Islet precursor cell (in vitro differentiated cells): ENCODE data around the gene TCEA2.

Experiments
- DNase-seq: peaks from one replicate; pipeline ENCODE4 v3.0.0-alpha.2; 2018

TCEA2 gene

GRCh38 chr20:64099086-64099786, 36.2 kb downstream of the TCEA2 start:
- no peak for DNase-seq

DNA sequence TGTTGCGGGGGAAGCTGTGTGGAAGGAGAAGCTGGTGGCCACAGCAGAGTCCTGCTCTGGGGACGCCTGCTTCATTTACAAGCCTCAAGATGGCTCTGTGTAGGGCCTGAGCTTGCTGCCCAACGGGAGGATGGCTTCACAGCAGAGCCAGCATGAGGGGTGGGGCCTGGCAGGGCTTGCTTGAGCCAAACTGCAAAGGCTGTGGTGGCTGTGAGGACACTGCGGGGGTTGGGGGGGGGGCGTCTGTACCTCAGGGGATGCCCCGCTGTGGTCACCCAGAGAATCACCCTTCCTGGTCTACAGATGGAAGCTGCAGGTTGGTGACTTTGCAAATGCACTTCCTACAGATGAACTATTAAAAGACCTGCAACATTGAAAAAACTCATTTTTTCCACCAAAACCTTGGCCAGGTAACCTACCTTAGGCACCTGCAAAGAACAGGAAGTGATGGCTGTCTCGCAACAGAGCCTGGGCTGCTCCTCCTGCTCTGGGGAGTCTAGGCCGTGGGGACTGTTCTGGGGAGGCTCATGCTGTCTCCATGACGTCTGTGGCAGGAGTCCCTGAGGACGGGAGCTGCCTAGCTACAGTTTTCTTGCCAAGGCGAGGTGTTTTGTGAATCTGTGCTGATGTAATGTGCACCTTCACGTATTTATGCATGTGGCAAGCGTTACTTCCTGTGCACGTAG, 37.0 kb downstream of the TCEA2 start:
- no peak for DNase-seq

DNA sequence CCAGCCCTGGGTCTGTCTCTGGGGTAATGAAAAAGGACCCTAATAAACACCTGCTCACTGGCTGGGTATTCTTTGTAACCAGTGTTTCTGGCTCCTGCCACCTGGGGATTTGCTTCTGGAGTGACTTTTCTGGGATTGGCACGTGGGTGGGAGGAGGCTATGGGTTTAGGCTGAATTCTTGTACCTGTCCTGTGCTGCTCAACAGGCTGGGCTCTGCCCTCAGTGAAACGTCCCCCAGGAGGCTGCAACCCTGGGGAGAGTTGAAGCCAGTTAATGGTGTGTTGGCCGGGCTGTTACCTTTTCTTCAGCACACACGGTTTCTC, 37.5 kb downstream of the TCEA2 start:
- no peak for DNase-seq

GRCh38 chr20:64100946-64101688, 38.1 kb downstream of the TCEA2 start:
- DNase-seq = no peak

- no peak for DNase-seq
These were observed 39.0 kb downstream of the TCEA2 start for GRCh38 chr20:64101731-64102621.

- DNase-seq = peak; percentile 72
These were observed 39.8 kb downstream of the TCEA2 start for GRCh38 chr20:64102647-64103354.

DNA sequence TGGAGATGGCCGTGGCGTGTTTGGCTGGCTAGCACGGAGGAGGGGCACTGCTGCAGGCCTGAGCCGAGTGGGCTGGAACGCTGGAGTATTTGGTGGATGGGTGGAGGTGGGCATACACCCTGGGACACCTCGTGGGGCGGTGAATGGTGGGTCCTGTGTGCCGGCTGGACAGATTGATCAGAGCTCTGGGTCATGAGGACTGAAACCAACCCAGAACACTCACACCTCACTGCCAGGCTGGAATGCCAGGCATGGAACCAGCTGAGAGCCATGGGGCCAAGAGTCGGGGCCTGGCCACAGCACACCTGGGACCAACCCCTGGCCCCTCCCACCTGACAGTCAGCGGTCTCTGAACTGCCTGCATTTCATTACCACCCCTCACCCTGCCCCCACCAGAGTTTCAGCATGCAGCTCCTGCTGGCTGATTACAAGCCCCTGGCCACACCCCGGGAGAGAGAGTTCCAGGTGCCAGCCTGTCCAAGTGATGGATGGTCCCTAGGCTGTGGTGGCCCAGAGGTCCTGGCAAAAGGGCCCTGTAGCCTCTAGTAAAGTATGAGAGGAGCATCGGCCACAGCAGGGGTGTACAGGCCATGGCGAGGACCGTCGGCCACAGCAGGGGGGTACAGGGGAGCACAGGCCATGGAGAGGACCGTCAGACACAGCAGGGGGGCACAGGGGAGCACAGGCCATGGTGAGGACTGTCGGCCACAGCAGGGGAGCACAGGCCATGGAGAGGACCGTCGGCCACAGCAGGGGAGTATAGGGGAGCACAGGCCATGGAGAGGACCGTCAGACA, 41.1 kb downstream of the TCEA2 start:
- no peak for DNase-seq

DNA sequence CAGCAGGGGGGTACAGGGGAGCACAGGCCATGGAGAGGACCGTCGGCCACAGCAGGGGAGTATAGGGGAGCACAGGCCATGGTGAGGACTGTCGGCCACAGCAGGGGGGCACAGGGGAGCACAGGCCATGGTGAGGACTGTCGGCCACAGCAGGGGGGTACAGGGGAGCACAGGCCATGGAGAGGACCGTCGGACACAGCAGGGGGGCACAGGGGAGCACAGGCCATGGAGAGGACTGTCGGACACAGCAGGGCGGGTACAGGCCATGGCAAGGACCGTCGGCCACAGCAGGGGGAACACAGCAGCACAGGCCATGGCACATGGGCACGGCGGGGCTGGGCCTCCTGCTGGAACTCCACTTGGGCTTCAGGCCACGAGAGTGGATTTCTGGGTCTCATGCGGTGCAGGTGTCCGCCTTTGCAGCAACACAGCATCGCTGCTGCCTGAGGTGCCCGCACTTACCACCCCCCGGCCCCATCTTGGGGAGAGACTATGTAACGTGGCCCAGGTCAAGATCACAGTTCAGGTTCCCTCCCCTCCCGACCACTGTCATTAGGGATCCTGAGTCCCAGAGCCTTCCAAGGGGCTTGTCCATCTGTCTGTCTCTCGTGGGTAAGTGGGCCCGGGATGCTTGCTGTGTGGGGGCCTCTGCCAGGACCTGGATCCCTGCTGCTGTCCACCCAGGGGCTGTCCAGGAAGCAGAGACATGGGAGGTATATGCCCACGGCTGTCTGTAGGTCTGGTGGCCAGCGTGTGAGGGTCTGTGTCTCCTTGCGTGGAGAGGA, 41.9 kb downstream of the TCEA2 start:
- DNase-seq = no peak

- DNase-seq = no peak
These were observed 42.9 kb downstream of the TCEA2 start for GRCh38 chr20:64105846-64106434.

GRCh38 chr20:64106435-64106961, 43.5 kb downstream of the TCEA2 start:
- no peak for DNase-seq

DNA sequence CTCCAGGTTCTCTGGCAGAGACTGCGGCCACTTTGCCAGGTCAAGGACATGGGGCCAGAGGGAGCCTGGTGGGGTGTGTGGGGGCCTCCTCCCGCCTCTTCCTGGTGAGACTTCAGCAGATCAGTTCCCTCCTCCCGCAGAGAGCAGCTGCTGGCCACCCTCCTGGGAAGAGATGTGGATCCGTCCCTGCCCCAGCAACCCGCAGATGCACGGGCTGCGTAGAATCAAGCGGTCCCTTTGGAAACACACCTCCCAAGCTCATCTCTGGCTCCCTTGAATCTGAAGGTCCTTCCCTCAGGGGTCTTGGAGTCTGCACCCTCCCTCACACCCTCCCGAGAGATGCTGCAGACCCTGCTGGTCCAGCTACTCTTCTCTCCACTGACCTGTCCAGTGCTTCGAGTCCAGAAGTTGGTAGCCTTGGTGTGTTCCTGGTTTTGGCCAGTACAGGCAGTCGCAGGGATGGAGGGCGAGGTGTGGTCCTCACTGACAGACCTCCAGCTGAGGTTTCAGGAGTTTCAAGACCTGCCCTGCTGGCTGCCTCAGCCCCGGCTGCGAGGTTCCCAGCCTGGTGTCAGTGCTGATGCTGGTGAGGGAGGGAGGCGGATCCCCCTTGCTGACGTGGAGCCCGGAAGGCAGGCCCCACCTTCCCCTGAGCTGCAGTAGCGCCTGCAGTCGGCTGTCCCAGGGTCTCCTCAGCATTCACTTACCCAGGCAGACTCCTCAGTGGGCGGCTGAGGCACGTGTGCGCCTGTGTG, 44.2 kb downstream of the TCEA2 start, which contains the start of gene NPBWR2:
TSS of gene NPBWR2 (minus strand) at position 585 of the 755 bp plus-strand sequence. CDS start 734 bp downstream, outside the sequence.
- DNase-seq = no peak

- DNase-seq = peak; percentile 44
These were observed 44.9 kb downstream of the TCEA2 start for GRCh38 chr20:64107736-64108457.

- DNase-seq = peak; percentile 46
These were observed 46.0 kb downstream of the TCEA2 start for GRCh38 chr20:64108731-64109681.

- DNase-seq = peak; percentile 43
These were observed 46.9 kb downstream of the TCEA2 start for GRCh38 chr20:64109831-64110391.

DNA sequence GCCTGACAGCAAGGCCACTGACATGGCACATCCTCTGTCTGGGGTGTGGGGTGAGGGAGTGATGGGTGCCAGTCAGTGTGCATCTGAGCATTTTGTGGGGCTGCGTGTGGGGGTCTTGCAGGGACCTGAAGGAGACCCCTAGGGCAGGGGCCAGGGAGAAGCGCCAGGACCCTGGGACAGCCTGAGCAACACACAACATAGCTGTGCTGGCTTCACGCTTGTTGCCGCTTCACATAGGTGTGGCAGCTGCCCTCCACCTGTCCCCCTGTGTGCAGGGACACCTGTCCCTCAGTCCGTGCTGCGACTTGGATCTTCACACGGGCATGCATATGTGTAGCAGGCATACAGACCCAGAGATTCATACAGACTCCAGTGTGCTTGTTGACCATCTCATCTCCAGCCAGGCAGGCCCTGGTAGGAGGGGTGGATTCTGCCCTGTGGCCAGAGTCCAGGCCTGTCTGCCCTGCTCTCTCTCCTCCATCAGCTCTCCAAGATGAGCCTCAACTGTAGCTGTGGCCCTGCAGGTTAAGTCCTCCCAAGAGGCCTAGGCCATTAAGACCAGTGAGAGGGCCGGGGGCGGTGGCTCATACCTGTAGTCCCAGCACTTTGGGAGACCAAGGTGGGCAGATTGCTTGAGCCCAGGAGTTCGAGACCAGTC, 47.5 kb downstream of the TCEA2 start:
- DNase-seq = peak; percentile 49
